Adipose tissue (tissue), 3 donors: ENCODE data around the gene PTPRE. TPM values are rescaled to one million over a fixed set of nuclear protein-coding genes. Genes with fewer than 3 reads are reported as not detected.

ENCODE experiments used
- H3K27ac ChIP-seq: one replicate; pipeline ENCODE4 v1.5.1; 2013; ENCODE audit warnings: low read depth, low read length
- WGBS, 3 donors: extraction: QIAGEN DNeasy Blood & Tissue Kit; methylation state at CpG; one replicate each; pipeline ENCODE4 v1.1.7; 2013; 5-methylcytosine and 5-hydroxymethylcytosine counted together
- polyA plus RNA-seq, 3 donors: library from polyadenylated mRNA; stranded (reverse); fragments of 200-250 nt; gene quantifications; one replicate each; pipeline ENCODE4 v1.2.3, GENCODE V29; 2013
- donor health status: healthy with polysubstance abuse.
- donor health status: Bipolar disorder and iron deficiency.
- donor health status: healthy.

The PTPRE gene
- polyA plus RNA-seq, 3 donors: 1.4 to 16.9 (median 10.8) TPM

- H3K27ac ChIP-seq: no peak overlapping the region
- WGBS, 3 donors: 1 to 3% (median 3%) methylated on average over 33 of the region's 33 CpGs
These were observed 218.6 kb downstream of the PTPRE start for GRCh38 chr10:128125416-128125943.

DNA sequence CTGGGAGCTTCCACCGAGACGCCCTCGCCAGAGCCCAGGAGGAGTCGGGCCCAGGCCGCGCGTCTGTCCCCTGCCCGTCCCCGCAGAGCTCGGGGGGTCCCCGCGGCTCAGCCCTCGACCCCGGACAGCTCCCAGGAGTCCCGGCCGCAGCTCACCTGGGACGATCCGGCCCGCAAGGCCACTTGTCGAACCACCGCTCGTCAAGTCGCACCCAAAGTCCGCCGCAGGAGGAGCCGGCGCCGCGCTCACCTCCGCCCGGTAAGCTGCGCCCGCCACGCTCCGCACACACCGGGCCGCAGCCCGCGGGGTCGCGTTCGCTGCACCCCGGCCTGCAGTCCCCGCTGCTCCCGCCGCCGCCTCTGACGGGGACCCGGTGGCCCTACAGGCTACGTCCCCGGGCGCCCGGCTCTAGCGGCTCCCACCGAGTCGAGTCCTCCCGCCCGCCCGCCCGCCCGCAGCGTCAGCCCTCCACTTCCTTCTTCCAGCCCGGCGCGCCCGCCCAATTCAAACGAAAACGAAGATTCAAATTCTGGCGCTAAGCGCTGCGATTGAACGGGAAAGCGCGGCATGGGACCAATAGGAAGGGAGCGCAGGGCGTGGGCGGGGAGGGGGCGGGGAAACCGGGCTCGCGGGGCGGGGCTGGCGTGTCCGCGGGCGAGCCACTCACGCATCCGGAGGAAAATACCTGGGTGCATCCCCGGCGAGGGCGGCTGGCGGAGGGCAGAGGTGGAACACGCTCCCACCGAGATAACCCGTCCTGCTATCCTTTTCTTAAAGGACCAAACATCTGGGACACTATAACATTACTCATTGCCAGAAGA is 219.3 kb downstream of the PTPRE start, which contains the start of gene MKI67:
Gene MKI67, minus strand, starts transcription at position 480 of the 821 bp plus-strand sequence. CDS start 756 bp downstream, outside the sequence.
- WGBS, 3 donors: 0 to 1% (median 1%) methylated on average over 81 to 95 of the region's 95 CpGs

DNA sequence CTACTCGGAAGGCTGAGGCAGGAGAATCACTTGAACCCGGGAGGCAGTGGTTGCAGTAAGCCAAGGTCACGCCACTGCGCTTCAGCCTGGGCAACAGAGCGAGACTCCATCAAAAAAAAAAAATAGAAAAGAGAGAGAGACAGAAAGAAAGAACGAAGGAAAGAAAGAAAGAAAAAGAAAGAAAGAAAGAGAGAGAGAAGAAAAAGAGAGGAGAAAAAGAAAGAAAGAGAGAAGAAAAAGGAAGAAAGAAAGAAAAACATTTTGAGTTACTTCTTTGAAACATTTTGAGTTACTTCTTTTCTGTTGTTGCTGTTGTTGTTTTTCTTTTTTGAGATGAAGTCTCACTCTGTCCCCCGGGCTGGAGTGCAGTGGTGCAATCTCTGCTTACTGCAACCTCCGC is 221.7 kb downstream of the PTPRE start:
- H3K27ac ChIP-seq: no peak overlapping the region
- 68 to 92% (median 81%) methylated on average over 8 of the region's 8 CpGs for WGBS, 3 donors

More for the DNA sequence above, 219.3 kb downstream of the PTPRE start, which contains the start of gene MKI67:
- H3K27ac ChIP-seq: no peak within 1 kb of the TSS

- H3K27ac ChIP-seq: no peak overlapping the region
- WGBS, 3 donors: 79 to 85% (median 79%) methylated on average over 1 of the region's 1 CpG
These were observed 223.1 kb downstream of the PTPRE start for GRCh38 chr10:128130051-128130450.

Other genes with a start within 250 kb of the PTPRE start
- under 1 TPM in 2 of 3 donors, not detected in 1; 0.10 to 0.12 TPM for gene FOXI2, start 169.9 kb upstream of the PTPRE start, polyA plus RNA-seq
- gene CLRN3, start 14.2 kb upstream of the PTPRE start, polyA plus RNA-seq: under 1 TPM in 2 of 3 donors, not detected in 1; 0.07 TPM
- under 1 TPM; 0.11 to 0.16 (median 0.16) TPM for gene MKI67, start 219.3 kb downstream of the PTPRE start, polyA plus RNA-seq